Measurements from ENCODE around the gene RPP30. TPM values are rescaled to one million over a fixed set of nuclear protein-coding genes. Genes with fewer than 3 reads are reported as not detected.

Gene RPP30
- total and polyA plus RNA-seq, 2 of the 13 experiments (the other 11 are each of a cell fraction or from before 2014, with no cell fraction given): 27.1 to 65.0 TPM

DNA sequence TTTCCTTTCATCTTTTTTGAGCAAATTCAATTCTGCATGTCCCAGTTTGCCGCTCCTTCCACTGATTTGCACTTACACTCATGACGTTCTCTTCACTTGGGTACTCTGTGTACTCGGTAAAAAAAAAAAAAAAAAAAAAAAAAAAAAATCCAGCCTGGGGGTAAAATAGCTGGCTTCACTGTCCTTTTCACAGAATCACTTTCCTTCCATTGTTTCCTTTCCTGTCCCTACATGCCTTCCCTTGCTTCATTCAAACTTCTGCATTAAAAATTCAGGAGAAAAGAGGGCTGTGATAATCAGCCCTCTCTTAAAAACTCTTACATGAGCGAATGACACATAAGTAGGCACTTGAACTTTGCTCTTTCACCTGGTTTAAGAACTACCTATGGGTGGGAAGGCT is 40.4 kb downstream of the RPP30 start:
- no peaks in the 10 kb centered on the region for H4K20me1 ChIP-seq (ENCODE audit: insufficient read depth, low read length)
- no peak overlapping the region for H3K4me3 ChIP-seq (replicated peaks in 1 of 3; ENCODE audit: insufficient read depth in 1 of 3, low read depth in 2 of 3, low read length in 3 of 3)
- no peak overlapping the region for H3K27ac ChIP-seq (ENCODE audit: extremely low read length, insufficient read depth, low read length)
- H3K9ac ChIP-seq (ENCODE audit: insufficient read depth, low read depth, low read length): no peak overlapping the region
- peaks cover 1 to 9% of the 10 kb centered on the region in 2 experiments; a peak in 4 of 5 replicates for H3K36me3 ChIP-seq (replicated peaks in 1 of 2; ENCODE audit: control insufficient read depth in 1 of 2, insufficient read depth in 2 of 2, low read length in 2 of 2)
- H2AFZ ChIP-seq (ENCODE audit: low read length): no peak overlapping the region
- no peak for ATAC-seq
- H3K79me2 ChIP-seq (ENCODE audit: insufficient read depth, low read length): no peaks in the 10 kb centered on the region
- no peak for DNase-seq (ENCODE audit: low spot score)
- H3K27me3 ChIP-seq (ENCODE audit: control insufficient read depth in 1 of 2, insufficient read depth in 2 of 2, low read length in 2 of 2): no peaks in the 10 kb centered on the region
- CTCF ChIA-PET (ENCODE audit: low intra/inter-chr PET ratio, low total read pairs): interaction anchor here (1.6 to 2.3 kb wide), 2 partner anchors 94 to 339 kb away, joined by 13 to 17 read pairs; no protein-coding TSS in a partner anchor
- WGBS (ENCODE audit: low lambda C conversion rate): 71% methylated on average over 4 of the region's 4 CpGs
- intact Hi-C loops (cut with micrococcal nuclease; ENCODE audit: unreplicated experiment) (no loop called here), in situ Hi-C loops (cut with HindIII; ENCODE audit: extremely low pct_ligation_motif_present, low pct_unique_long_range_greater_than_20kb) (loop anchor here (5.0 kb wide), 1 partner anchor 340 kb away; no protein-coding TSS in a partner anchor)
- no peaks in the 10 kb centered on the region for H3K9me3 ChIP-seq (ENCODE audit: low read length)
- H3K4me1 ChIP-seq (ENCODE audit: insufficient read depth, low read length): peaks cover 16% of the 10 kb centered on the region
- no peak for FAIRE-seq
- H3K4me2 ChIP-seq (ENCODE audit: low read depth, low read length): no peak overlapping the region
- no peak for TF ChIP-seq CHD2 (IDR thresholded peaks at IDR 0.05; ENCODE audit: low read depth, low read length)
- no peak for TF ChIP-seq SCMH1 (CRISPR knock-in tag; IDR thresholded peaks at IDR 0.05; ENCODE audit: borderline replicate concordance)
- TF ChIP-seq MXD4 (CRISPR knock-in tag; IDR thresholded peaks at IDR 0.05): no peak
- no peak for TF ChIP-seq MEIS2 (CRISPR knock-in tag; IDR thresholded peaks at IDR 0.05)
- TF ChIP-seq, protein P1, sequence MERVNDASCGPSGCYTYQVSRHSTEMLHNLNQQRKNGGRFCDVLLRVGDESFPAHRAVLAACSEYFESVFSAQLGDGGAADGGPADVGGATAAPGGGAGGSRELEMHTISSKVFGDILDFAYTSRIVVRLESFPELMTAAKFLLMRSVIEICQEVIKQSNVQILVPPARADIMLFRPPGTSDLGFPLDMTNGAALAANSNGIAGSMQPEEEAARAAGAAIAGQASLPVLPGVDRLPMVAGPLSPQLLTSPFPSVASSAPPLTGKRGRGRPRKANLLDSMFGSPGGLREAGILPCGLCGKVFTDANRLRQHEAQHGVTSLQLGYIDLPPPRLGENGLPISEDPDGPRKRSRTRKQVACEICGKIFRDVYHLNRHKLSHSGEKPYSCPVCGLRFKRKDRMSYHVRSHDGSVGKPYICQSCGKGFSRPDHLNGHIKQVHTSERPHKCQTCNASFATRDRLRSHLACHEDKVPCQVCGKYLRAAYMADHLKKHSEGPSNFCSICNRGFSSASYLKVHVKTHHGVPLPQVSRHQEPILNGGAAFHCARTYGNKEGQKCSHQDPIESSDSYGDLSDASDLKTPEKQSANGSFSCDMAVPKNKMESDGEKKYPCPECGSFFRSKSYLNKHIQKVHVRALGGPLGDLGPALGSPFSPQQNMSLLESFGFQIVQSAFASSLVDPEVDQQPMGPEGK (CRISPR knock-in tag; IDR thresholded peaks at IDR 0.05): no peak
- TF ChIP-seq, protein P2, sequence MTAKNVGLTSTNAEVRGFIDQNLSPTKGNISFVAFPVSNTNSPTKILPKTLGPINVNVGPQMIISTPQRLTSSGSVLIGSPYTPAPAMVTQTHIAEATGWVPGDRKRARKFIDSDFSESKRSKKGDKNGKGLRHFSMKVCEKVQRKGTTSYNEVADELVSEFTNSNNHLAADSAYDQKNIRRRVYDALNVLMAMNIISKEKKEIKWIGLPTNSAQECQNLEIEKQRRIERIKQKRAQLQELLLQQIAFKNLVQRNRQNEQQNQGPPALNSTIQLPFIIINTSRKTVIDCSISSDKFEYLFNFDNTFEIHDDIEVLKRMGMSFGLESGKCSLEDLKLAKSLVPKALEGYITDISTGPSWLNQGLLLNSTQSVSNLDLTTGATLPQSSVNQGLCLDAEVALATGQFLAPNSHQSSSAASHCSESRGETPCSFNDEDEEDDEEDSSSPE (CRISPR knock-in tag; IDR thresholded peaks at IDR 0.05): no peak
- TF ChIP-seq, protein P3, sequence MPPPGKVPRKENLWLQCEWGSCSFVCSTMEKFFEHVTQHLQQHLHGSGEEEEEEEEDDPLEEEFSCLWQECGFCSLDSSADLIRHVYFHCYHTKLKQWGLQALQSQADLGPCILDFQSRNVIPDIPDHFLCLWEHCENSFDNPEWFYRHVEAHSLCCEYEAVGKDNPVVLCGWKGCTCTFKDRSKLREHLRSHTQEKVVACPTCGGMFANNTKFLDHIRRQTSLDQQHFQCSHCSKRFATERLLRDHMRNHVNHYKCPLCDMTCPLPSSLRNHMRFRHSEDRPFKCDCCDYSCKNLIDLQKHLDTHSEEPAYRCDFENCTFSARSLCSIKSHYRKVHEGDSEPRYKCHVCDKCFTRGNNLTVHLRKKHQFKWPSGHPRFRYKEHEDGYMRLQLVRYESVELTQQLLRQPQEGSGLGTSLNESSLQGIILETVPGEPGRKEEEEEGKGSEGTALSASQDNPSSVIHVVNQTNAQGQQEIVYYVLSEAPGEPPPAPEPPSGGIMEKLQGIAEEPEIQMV (CRISPR knock-in tag; IDR thresholded peaks at IDR 0.05; ENCODE audit: low read depth): no peak
- TF ChIP-seq TCF7 (IDR thresholded peaks at IDR 0.05; ENCODE audit: low read depth): no peak
- TF ChIP-seq SMARCC2 (IDR thresholded peaks at IDR 0.05): no peak
- TF ChIP-seq HNF4A (CRISPR knock-in tag; IDR thresholded peaks at IDR 0.05): no peak
- BruUV-seq (replicated peaks): no TSS peak
- POLR2A ChIA-PET: interaction anchor here (0.6 to 2.7 kb wide), 4 partner anchors 9 to 270 kb away, joined by 3 to 20 read pairs (median 7); partner anchors contain the start of gene ANKRD1

Measured in HepG2 (cell line).